H9 (cell line): ENCODE data around the gene SPATA25. TPM values are rescaled to one million over a fixed set of nuclear protein-coding genes. Genes with fewer than 3 reads are reported as not detected.

Experiments used
- DNase-seq: peaks from one replicate; pipeline ENCODE4 v3.0.0-alpha.2; 2017
- H2AFZ ChIP-seq: one replicate; pipeline ENCODE4 v1.6.1; 2013; ENCODE audit warnings: mild to moderate bottlenecking, low read length, control low read depth, moderate library complexity
- H2AK5ac ChIP-seq: 2 replicates; pipeline ENCODE4 v1.6.1; 2013; ENCODE audit warnings: low read length, control low read depth, mixed read lengths; ENCODE audit not compliant: insufficient read length
- H2BK120ac ChIP-seq: one replicate; pipeline ENCODE4 v1.6.1; 2013; ENCODE audit warnings: low read depth, mild to moderate bottlenecking, low read length, control low read depth, inconsistent platforms; ENCODE audit not compliant: poor library complexity, severe bottlenecking
- H2BK12ac ChIP-seq: 2 replicates; pipeline ENCODE4 v1.6.1; 2013; ENCODE audit warnings: low read length, control low read depth, mixed read lengths, low read depth; ENCODE audit not compliant: insufficient read length
- H2BK15ac ChIP-seq: 2 replicates; pipeline ENCODE4 v1.6.1; 2013; ENCODE audit warnings: low read depth, low read length, control low read depth
- H2BK20ac ChIP-seq: one replicate; pipeline ENCODE4 v1.6.1; 2013; ENCODE audit warnings: low read depth, mild to moderate bottlenecking, low read length, control low read depth, inconsistent platforms; ENCODE audit not compliant: poor library complexity, severe bottlenecking
- H2BK5ac ChIP-seq: 2 replicates; pipeline ENCODE4 v1.6.1; 2013; ENCODE audit warnings: low read length, control low read depth, mixed read lengths; ENCODE audit not compliant: insufficient read length
- H3K14ac ChIP-seq: 2 replicates; pipeline ENCODE4 v1.6.1; 2013; ENCODE audit warnings: low read length, control low read depth; ENCODE audit not compliant: insufficient read depth
- H3K18ac ChIP-seq: 2 replicates; pipeline ENCODE4 v1.6.1; 2013; ENCODE audit warnings: low read depth, mild to moderate bottlenecking, mixed read lengths, low read length, control low read depth; ENCODE audit not compliant: insufficient read length
- H3K23ac ChIP-seq: 2 replicates; pipeline ENCODE4 v1.6.1; 2013; ENCODE audit warnings: low read length, control low read depth, mixed read lengths, low read depth; ENCODE audit not compliant: insufficient read length
- H3K23me2 ChIP-seq: 2 replicates; pipeline ENCODE4 v1.6.1; 2013; ENCODE audit warnings: low read depth, mild to moderate bottlenecking, mixed read lengths, low read length, control low read depth; ENCODE audit not compliant: insufficient read length, poor library complexity, severe bottlenecking
- H3K27ac ChIP-seq: 2 replicates; pipeline ENCODE4 v1.5.1; 2013; ENCODE audit warnings: low read length, control low read depth, mixed read lengths, low read depth; ENCODE audit not compliant: insufficient read length
- H3K27me3 ChIP-seq: 2 replicates; pipeline ENCODE4 v1.6.1; 2013; ENCODE audit warnings: low read length, control low read depth, inconsistent platforms; ENCODE audit not compliant: insufficient read depth
- H3K4ac ChIP-seq: 2 replicates; pipeline ENCODE4 v1.6.1; 2013; ENCODE audit warnings: low read depth, mild to moderate bottlenecking, control low read depth, inconsistent platforms, low read length, moderate library complexity
- H3K4me1 ChIP-seq: 2 replicates; pipeline ENCODE4 v1.6.1; 2013; ENCODE audit warnings: low read length, control low read depth, inconsistent platforms; ENCODE audit not compliant: insufficient read depth
- H3K4me2 ChIP-seq: 2 replicates; pipeline ENCODE4 v1.6.1; 2013; ENCODE audit warnings: low read length, control low read depth, mixed read lengths; ENCODE audit not compliant: insufficient read length, insufficient read depth
- H3K56ac ChIP-seq: 2 replicates; pipeline ENCODE4 v1.6.1; 2013; ENCODE audit warnings: low read depth, mild to moderate bottlenecking, mixed read lengths, low read length, control low read depth; ENCODE audit not compliant: insufficient read length
- H3K79me1 ChIP-seq: 2 replicates; pipeline ENCODE4 v1.6.1; 2013; ENCODE audit warnings: low read depth, mild to moderate bottlenecking, moderate library complexity, low read length, control low read depth, inconsistent platforms; ENCODE audit not compliant: insufficient read depth, poor library complexity, severe bottlenecking
- H3K79me2 ChIP-seq: 2 replicates; pipeline ENCODE4 v1.6.1; 2013; ENCODE audit warnings: low read length, control low read depth, inconsistent platforms; ENCODE audit not compliant: insufficient read depth
- H3K9ac ChIP-seq: 2 replicates; pipeline ENCODE4 v1.6.1; 2013; ENCODE audit warnings: low read length, control low read depth, mixed read lengths; ENCODE audit not compliant: insufficient read length; ENCODE audit errors: extremely low read depth
- H3K9me3 ChIP-seq: one replicate; pipeline ENCODE4 v1.6.1; 2013; ENCODE audit warnings: low read depth, low read length, inconsistent platforms; ENCODE audit not compliant: control insufficient read depth
- H3T11ph ChIP-seq: one replicate; pipeline ENCODE4 v1.6.1; 2013; ENCODE audit warnings: mild to moderate bottlenecking, low read length, control low read depth, inconsistent platforms
- H4K20me1 ChIP-seq: one replicate; pipeline ENCODE4 v1.6.1; 2013; ENCODE audit not compliant: control insufficient read depth, insufficient read length, insufficient read depth
- H4K5ac ChIP-seq: 2 replicates; pipeline ENCODE4 v1.6.1; 2013; ENCODE audit warnings: low read depth, mild to moderate bottlenecking, mixed read lengths, low read length, control low read depth; ENCODE audit not compliant: insufficient read length
- H4K8ac ChIP-seq: replicated peaks from 2 replicates; pipeline ENCODE4 v1.6.1; 2013; ENCODE audit warnings: low read length, control low read depth, mixed read lengths, low read depth; ENCODE audit not compliant: insufficient read length
- H4K91ac ChIP-seq: 2 replicates; pipeline ENCODE4 v1.6.1; 2013; ENCODE audit warnings: low read depth, mild to moderate bottlenecking, moderate library complexity, mixed read lengths, low read length, control low read depth; ENCODE audit not compliant: insufficient read length
- H3K27ac Mint-ChIP-seq, 3 experiments: 2 replicates in 2 of 3; 3 replicates in 1 of 3; pipeline ENCODE4 v1.8.0; 2020 to 2021; ENCODE audit warnings: mixed read lengths in 3 of 3, mild to moderate bottlenecking in 1 of 3, moderate library complexity in 1 of 3
- H3K27me3 Mint-ChIP-seq: 2 replicates; pipeline ENCODE4 v1.8.0; 2021; ENCODE audit warnings: low read depth, mild to moderate bottlenecking, moderate library complexity, mixed read lengths
- H3K36me3 Mint-ChIP-seq, 3 experiments: 2 replicates in 2 of 3; 3 replicates in 1 of 3; pipeline ENCODE4 v1.8.0; 2020 to 2021; ENCODE audit warnings: low read depth in 3 of 3, mixed read lengths in 3 of 3; ENCODE audit not compliant: insufficient read depth in 1 of 3
- H3K4me1 Mint-ChIP-seq, 2 experiments: 2 replicates each; pipeline ENCODE4 v1.8.0; 2020; ENCODE audit warnings: mixed read lengths in 2 of 2
- H3K4me3 Mint-ChIP-seq, 2 experiments: 2 replicates in 1 of 2; 3 replicates in 1 of 2; pipeline ENCODE4 v1.8.0; 2020 to 2021; ENCODE audit warnings: mild to moderate bottlenecking in 2 of 2, mixed read lengths in 2 of 2, moderate library complexity in 1 of 2
- H3K9me3 Mint-ChIP-seq, 2 experiments: 2 replicates in 1 of 2; 3 replicates in 1 of 2; pipeline ENCODE4 v1.8.0; 2020; ENCODE audit warnings: mild to moderate bottlenecking in 2 of 2, mixed read lengths in 2 of 2, moderate library complexity in 1 of 2
- WGBS: extraction: QIAGEN DNeasy Blood & Tissue Kit; methylation state at CpG from one replicate; pipeline ENCODE4 v1.1.7; 2013; ENCODE audit warnings: missing lambda C conversion rate, low lambda C conversion rate, mixed read lengths; ENCODE audit not compliant: insufficient read length; ENCODE audit errors: extremely low coverage; 5-methylcytosine and 5-hydroxymethylcytosine counted together
- total RNA-seq: library from RNA; stranded (reverse); gene quantifications from 2 replicates; pipeline ENCODE4 v1.2.1, GENCODE V29; 2021
- TF ChIP-seq, protein P1 (sequence below): fragments of 200-600 bp; sonication (generic); conservative IDR thresholded peaks from 3 replicates; pipeline ENCODE4 v1.8.0; 2021; ENCODE audit warnings: antibody characterized with exemption, mild to moderate bottlenecking

Gene SPATA25
- total RNA-seq, 1 experiment from 2014 or later, result 2.4 TPM

DNA sequence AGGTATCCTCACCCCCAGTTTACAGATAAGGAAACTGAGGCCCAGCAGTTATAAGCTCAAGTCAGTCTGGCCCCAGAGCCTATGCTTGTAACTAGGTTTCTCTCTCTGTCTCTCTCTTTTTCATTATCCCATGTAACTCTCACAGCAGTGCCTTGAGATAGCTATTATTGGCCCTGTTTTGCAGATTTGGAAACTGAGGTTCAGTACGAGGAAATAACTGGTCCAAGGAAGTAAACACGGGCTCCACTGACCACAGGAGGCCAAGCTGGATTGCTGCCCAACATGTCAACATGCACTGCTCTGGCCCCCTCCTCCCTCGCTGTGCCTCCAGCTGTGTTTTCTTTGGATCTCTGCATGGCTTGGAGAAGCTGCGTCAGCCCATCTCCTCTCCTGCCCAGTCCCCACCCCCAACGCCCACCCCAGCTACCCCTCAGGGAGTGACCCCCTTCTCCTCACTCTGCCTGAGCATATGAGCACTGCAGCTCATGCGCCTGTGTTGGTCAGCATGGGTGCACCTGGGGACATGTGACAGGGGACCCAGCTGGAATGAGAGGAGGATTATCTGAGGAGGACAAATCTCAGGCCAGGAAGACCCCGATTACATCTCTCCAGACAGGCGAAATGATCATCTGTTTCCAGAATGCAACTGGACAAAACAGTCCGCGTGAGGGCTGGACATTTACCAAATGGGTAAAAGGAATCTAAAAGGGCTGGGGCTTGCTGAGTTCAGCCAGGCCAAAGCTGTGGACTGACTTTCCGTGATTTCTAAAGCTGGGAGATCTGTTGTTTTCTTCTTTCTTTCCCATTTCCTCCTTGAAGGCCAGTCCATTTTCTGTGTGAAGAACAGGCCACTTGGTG is 32.3 kb upstream of the SPATA25 start:
- Mint-ChIP-seq H3K36me3 (no peaks in the 10 kb centered on the region), H3K4me1 (peaks cover 7 to 13% of the 10 kb centered on the region in 2 experiments; a peak in 3 of 4 replicates), H3K4me3 (no peak overlapping the region), H3K27ac (peak overlapping the region in 1 of 3 experiments; percentile 47; a peak in 2 of 7 replicates), H3K9me3 (no peaks in the 10 kb centered on the region), H3K27me3 (peaks cover 6% of the 10 kb centered on the region)
- no peak overlapping the region for H2BK15ac ChIP-seq
- H4K91ac ChIP-seq, result no peak overlapping the region
- no peak overlapping the region for H3K18ac ChIP-seq
- no peak overlapping the region for H3K23ac ChIP-seq
- H3K14ac ChIP-seq, result no peak overlapping the region
- no peak overlapping the region for H2BK5ac ChIP-seq
- H4K20me1 ChIP-seq, result no peaks in the 10 kb centered on the region
- H2BK120ac ChIP-seq, result no peak overlapping the region
- no CpG with 5 or more reads among the region's 11 CpGs for WGBS
- no peak overlapping the region for H3T11ph ChIP-seq
- H2AK5ac ChIP-seq, result no peak overlapping the region
- no peak overlapping the region for H3K9ac ChIP-seq
- no peaks in the 10 kb centered on the region for H3K79me2 ChIP-seq
- H2BK12ac ChIP-seq, result no peak overlapping the region
- H2AFZ ChIP-seq, result no peak overlapping the region
- no peaks in the 10 kb centered on the region for H3K4me1 ChIP-seq
- no peak overlapping the region for H3K56ac ChIP-seq
- no peak overlapping the region for H4K8ac ChIP-seq
- DNase-seq, result no peak
- no peak overlapping the region for H2BK20ac ChIP-seq
- H3K4ac ChIP-seq, result no peak overlapping the region
- H3K79me1 ChIP-seq, result no peaks in the 10 kb centered on the region
- H3K27me3 ChIP-seq, result no peaks in the 10 kb centered on the region
- H4K5ac ChIP-seq, result peak overlapping the region; percentile 24
- TF ChIP-seq, protein P1, sequence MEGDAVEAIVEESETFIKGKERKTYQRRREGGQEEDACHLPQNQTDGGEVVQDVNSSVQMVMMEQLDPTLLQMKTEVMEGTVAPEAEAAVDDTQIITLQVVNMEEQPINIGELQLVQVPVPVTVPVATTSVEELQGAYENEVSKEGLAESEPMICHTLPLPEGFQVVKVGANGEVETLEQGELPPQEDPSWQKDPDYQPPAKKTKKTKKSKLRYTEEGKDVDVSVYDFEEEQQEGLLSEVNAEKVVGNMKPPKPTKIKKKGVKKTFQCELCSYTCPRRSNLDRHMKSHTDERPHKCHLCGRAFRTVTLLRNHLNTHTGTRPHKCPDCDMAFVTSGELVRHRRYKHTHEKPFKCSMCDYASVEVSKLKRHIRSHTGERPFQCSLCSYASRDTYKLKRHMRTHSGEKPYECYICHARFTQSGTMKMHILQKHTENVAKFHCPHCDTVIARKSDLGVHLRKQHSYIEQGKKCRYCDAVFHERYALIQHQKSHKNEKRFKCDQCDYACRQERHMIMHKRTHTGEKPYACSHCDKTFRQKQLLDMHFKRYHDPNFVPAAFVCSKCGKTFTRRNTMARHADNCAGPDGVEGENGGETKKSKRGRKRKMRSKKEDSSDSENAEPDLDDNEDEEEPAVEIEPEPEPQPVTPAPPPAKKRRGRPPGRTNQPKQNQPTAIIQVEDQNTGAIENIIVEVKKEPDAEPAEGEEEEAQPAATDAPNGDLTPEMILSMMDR, result no peak
- H3K4me2 ChIP-seq, result no peak overlapping the region
- H3K9me3 ChIP-seq, result no peaks in the 10 kb centered on the region
- no peak overlapping the region for H3K27ac ChIP-seq
- no peaks in the 10 kb centered on the region for H3K23me2 ChIP-seq
